Endothelial cell of umbilical vein (primary cell): ENCODE results near the gene GFPT2. TPM values are rescaled to one million over a fixed set of nuclear protein-coding genes. Genes with fewer than 3 reads are reported as not detected.

Experiments
- BruUV-seq: library from RNA; stranded (reverse); fragments of 400-500 nt; replicated peaks from 2 replicates; lab custom pipeline; 2021; lab: Mats Ljungman, UMichigan
- CTCF ChIA-PET: fragments of 300-600, 350-600 bp; sonication (Branson Sonifier 250); formaldehyde crosslinking; loops from one replicate; lab custom pipeline; 2021; ENCODE audit warnings: antibody characterized with exemption, inconsistent platforms; lab: Charles Lee
- POLR2A ChIA-PET: fragments of 300-600, 350-600 bp; sonication (Branson Sonifier 250); formaldehyde crosslinking; loops from one replicate; lab custom pipeline; 2021; ENCODE audit warnings: antibody characterized with exemption, inconsistent platforms; lab: Charles Lee
- DNase-seq: peaks from one replicate; pipeline ENCODE4 v3.0.0-alpha.2; 2011; ENCODE audit warnings: low read depth, low spot score
- FAIRE-seq: peaks from 2 replicates; lab custom pipeline; 2011; peaks lifted over from hg19 to GRCh38; lab: Jason Lieb, UNC
- H2AFZ ChIP-seq: 2 replicates; pipeline ENCODE4 v1.6.0; 2012; ENCODE audit warnings: low read depth, low read length, control low read depth, inconsistent platforms
- H3K27ac ChIP-seq: 2 replicates; pipeline ENCODE4 v1.5.1; 2011; ENCODE audit warnings: low read depth, mild to moderate bottlenecking, control low read depth, low read length, moderate library complexity; ENCODE audit not compliant: insufficient read depth
- H3K27me3 ChIP-seq, 2 experiments: 2 replicates each; pipeline versions ENCODE4 v1.6.0 to v1.6.1; 2011; ENCODE audit warnings: low read length in 2 of 2, mixed read lengths in 1 of 2; ENCODE audit not compliant: control insufficient read depth in 2 of 2, insufficient read depth in 2 of 2
- H3K36me3 ChIP-seq, 2 experiments: 2 replicates in 1 of 2; 3 replicates in 1 of 2; pipeline ENCODE4 v1.5.1; 2011; ENCODE audit warnings: low read length in 2 of 2, mild to moderate bottlenecking in 1 of 2, moderate library complexity in 1 of 2; ENCODE audit not compliant: control insufficient read depth in 2 of 2, insufficient read depth in 2 of 2; ENCODE audit errors: extremely low read depth in 1 of 2
- H3K4me1 ChIP-seq: 3 replicates; pipeline ENCODE4 v1.5.1; 2011; ENCODE audit warnings: mild to moderate bottlenecking, low read length; ENCODE audit not compliant: control insufficient read depth, insufficient read depth; ENCODE audit errors: extremely low read depth
- H3K4me2 ChIP-seq: 2 replicates; pipeline ENCODE4 v1.6.1; 2011; ENCODE audit warnings: low read length, control low read depth, mixed read lengths; ENCODE audit not compliant: insufficient read depth
- H3K4me3 ChIP-seq, 3 experiments: fragments of 200-600 bp in 1 of 3; sonication (generic), shearing (Covaris generic) in 1 of 3; replicated peaks in 1 of 3; 2 replicates each; pipeline ENCODE4 v1.5.1; 2011 to 2016; ENCODE audit warnings: control low read depth in 3 of 3, low read length in 3 of 3, mild to moderate bottlenecking in 2 of 3, inconsistent platforms in 1 of 3, low read depth in 1 of 3, moderate library complexity in 1 of 3; ENCODE audit not compliant: insufficient read depth in 1 of 3
- H3K79me2 ChIP-seq: 2 replicates; pipeline ENCODE4 v1.6.0; 2012; ENCODE audit warnings: low read length, inconsistent platforms; ENCODE audit not compliant: control insufficient read depth, insufficient read depth
- H3K9ac ChIP-seq: replicated peaks from 2 replicates; pipeline ENCODE3; 2011; ENCODE audit warnings: low read length, control low read depth; ENCODE audit not compliant: insufficient read depth; ENCODE audit errors: extremely low read depth
- H3K9me1 ChIP-seq: replicated peaks from 3 replicates; pipeline ENCODE4 v1.6.0; 2011; ENCODE audit warnings: mild to moderate bottlenecking, low read length; ENCODE audit not compliant: control insufficient read depth, insufficient read depth; ENCODE audit errors: extremely low read depth
- H3K9me3 ChIP-seq: replicated peaks from 2 replicates; pipeline ENCODE4 v1.5.1; 2012; ENCODE audit warnings: low read length, inconsistent platforms; ENCODE audit not compliant: control insufficient read depth, insufficient read depth
- H4K20me1 ChIP-seq: replicated peaks from 2 replicates; pipeline ENCODE3; 2011; ENCODE audit warnings: mild to moderate bottlenecking, low read length; ENCODE audit not compliant: control insufficient read depth, insufficient read depth; ENCODE audit errors: extremely low read depth
- EZH2 ChIP-seq: IDR thresholded peaks from 2 replicates; pipeline ENCODE4 v1.6.1; 2012; ENCODE audit warnings: borderline replicate concordance, low read depth, mild to moderate bottlenecking, moderate library complexity, low read length, inconsistent platforms; ENCODE audit not compliant: severe bottlenecking
- FOS ChIP-seq: IDR thresholded peaks from 2 replicates; pipeline ENCODE4 v1.6.1; 2011; ENCODE audit warnings: mild to moderate bottlenecking, low read length, moderate library complexity, borderline replicate concordance; ENCODE audit not compliant: insufficient read depth
- GATA2 ChIP-seq: IDR thresholded peaks from 2 replicates; pipeline ENCODE4 v1.7.0; 2011; ENCODE audit warnings: low read depth, mild to moderate bottlenecking, moderate library complexity, mixed read lengths, low read length; ENCODE audit not compliant: insufficient read length, insufficient read depth
- JUN ChIP-seq: IDR thresholded peaks from 2 replicates; pipeline ENCODE4 v1.6.1; 2011; ENCODE audit warnings: borderline replicate concordance, low read depth; ENCODE audit not compliant: insufficient read length, insufficient read depth
- MYC ChIP-seq: IDR thresholded peaks from one replicate; pipeline ENCODE4 v1.6.1; 2011; ENCODE audit warnings: mild to moderate bottlenecking, low read depth, low read length
- POLR2A ChIP-seq: IDR thresholded peaks from 2 replicates; pipeline ENCODE4 v1.6.1; 2012; ENCODE audit warnings: low read depth, mild to moderate bottlenecking, control low read depth, low read length
- POLR2AphosphoS5 ChIP-seq: IDR thresholded peaks from 2 replicates; pipeline ENCODE4 v1.6.1; 2012; ENCODE audit warnings: low read depth, mild to moderate bottlenecking, control low read depth, low read length, moderate library complexity; ENCODE audit not compliant: insufficient read depth
- dilution Hi-C: fragments of 300-500 bp; cut with MboI; formaldehyde crosslinking; loops from one replicate; pipeline ENCODE4 v1.15.0; 2019; ENCODE audit warnings: low sequenced_read_pairs; ENCODE audit not compliant: extremely low pct_ligation_motif_present
- intact Hi-C: fragments of 100-400 bp; cut with micrococcal nuclease; formaldehyde crosslinking; loops from one replicate; pipeline ENCODE4 v1.10.0; 2022
- polyA plus RNA-seq, 4 experiments: library from polyadenylated mRNA; depleted of rRNA in 3 of 4; stranded (reverse) in 3 of 4; unstranded in 1 of 4; fragments of >200 nt; gene quantifications; 2 replicates each; pipeline versions ENCODE4 v1.2.1 to v1.2.3, GENCODE V29; 2011 to 2012; ENCODE audit warnings: missing spikeins in 1 of 4
- total RNA-seq: library from RNA; stranded (reverse); gene quantifications from 2 replicates; pipeline ENCODE4 v1.2.3, GENCODE V29; 2021
- TF ChIP-seq, protein P1 (sequence below): IDR thresholded peaks from 2 replicates; pipeline ENCODE4 v1.6.1; 2011; ENCODE audit not compliant: insufficient read depth, insufficient read length
- TF ChIP-seq, protein P2 (sequence below), 2 donors: IDR thresholded peaks; 1 replicate in 1 of 2; 2 replicates in 1 of 2; pipeline ENCODE4 v1.5.1; 2011; ENCODE audit warnings: low read length in 2 of 2, mild to moderate bottlenecking in 2 of 2, moderate library complexity in 2 of 2, control low read depth in 1 of 2, inconsistent platforms in 1 of 2, low read depth in 1 of 2; ENCODE audit not compliant: insufficient read depth in 1 of 2; ENCODE audit errors: extremely low read depth in 1 of 2

GFPT2 gene
- total and polyA plus RNA-seq, 2 donors (not counting 3 experiments of a cell fraction or from before 2014, with no cell fraction given): 4.3 to 4.5 TPM

DNA sequence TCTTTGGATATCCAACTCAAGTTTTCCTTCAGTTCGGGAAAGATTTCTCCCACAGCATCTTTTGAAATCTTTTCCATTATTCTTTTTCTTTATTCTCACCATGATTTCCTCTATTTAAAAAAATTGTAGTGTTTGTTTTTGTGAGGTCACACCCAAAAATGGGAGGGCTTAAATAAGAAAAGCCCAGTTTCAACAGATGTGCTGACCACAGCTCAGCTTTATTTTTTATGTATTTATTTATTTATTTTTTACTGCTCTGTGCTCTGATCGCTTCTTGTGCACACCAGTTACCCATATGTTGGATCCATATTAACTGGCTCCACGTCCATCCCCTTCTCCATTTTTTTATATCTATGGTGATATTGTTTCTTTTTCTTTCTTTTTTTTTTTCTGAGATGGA, 20.3 kb downstream of the GFPT2 start:
- no peak overlapping the region for H2AFZ ChIP-seq
- H3K9me3 ChIP-seq: no peaks in the 10 kb centered on the region
- ChIA-PET POLR2A (no interaction called here), CTCF (interaction anchor here (1.5 to 2.0 kb wide), 3 partner anchors 10 to 138 kb away, joined by 5 to 7 read pairs (median 6); no protein-coding TSS in a partner anchor)
- H3K79me2 ChIP-seq: no peaks in the 10 kb centered on the region
- no peak overlapping the region for H3K27ac ChIP-seq
- DNase-seq (no peak), FAIRE-seq (no peak)
- no peaks in the 10 kb centered on the region for H3K27me3 ChIP-seq
- H3K4me3 ChIP-seq: no peak overlapping the region
- no TSS peak for BruUV-seq
- peaks cover 9% of the 10 kb centered on the region for H3K4me1 ChIP-seq
- TF ChIP-seq GATA2 (no peak), FOS (no peak), MYC (no peak), JUN (no peak), POLR2AphosphoS5 (no peak), EZH2 (no peak), POLR2A (no peak)
- TF ChIP-seq, protein P1, sequence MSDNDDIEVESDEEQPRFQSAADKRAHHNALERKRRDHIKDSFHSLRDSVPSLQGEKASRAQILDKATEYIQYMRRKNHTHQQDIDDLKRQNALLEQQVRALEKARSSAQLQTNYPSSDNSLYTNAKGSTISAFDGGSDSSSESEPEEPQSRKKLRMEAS: no peak
- TF ChIP-seq, protein P2, sequence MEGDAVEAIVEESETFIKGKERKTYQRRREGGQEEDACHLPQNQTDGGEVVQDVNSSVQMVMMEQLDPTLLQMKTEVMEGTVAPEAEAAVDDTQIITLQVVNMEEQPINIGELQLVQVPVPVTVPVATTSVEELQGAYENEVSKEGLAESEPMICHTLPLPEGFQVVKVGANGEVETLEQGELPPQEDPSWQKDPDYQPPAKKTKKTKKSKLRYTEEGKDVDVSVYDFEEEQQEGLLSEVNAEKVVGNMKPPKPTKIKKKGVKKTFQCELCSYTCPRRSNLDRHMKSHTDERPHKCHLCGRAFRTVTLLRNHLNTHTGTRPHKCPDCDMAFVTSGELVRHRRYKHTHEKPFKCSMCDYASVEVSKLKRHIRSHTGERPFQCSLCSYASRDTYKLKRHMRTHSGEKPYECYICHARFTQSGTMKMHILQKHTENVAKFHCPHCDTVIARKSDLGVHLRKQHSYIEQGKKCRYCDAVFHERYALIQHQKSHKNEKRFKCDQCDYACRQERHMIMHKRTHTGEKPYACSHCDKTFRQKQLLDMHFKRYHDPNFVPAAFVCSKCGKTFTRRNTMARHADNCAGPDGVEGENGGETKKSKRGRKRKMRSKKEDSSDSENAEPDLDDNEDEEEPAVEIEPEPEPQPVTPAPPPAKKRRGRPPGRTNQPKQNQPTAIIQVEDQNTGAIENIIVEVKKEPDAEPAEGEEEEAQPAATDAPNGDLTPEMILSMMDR (IDR thresholded peaks at IDR 0.05; ENCODE audit: extremely low read depth in 1 of 2, insufficient read depth in 1 of 2, low read depth in 1 of 2, low read length in 2 of 2): no peak
- H3K4me2 ChIP-seq: no peak overlapping the region
- no peaks in the 10 kb centered on the region for H3K9me1 ChIP-seq
- dilution Hi-C loops (no loop called here), intact Hi-C loops (no loop called here)
- H4K20me1 ChIP-seq: no peaks in the 10 kb centered on the region
- H3K36me3 ChIP-seq: no peaks in the 10 kb centered on the region
- no peak overlapping the region for H3K9ac ChIP-seq
